Liver (tissue), 9 donors: ENCODE results near the gene PLEKHA3. TPM values are rescaled to one million over a fixed set of nuclear protein-coding genes. Genes with fewer than 3 reads are reported as not detected.
"Not testable (repeated sequence)": the region's sequence is repeated elsewhere in the genome, so short reads cannot be mapped to it uniquely, and the experiment has no call there.

Experiments
- DNase-seq: peaks from one replicate; pipeline ENCODE4 v3.0.0-alpha.2; 2017; ENCODE audit warnings: low spot score
- H3K27ac ChIP-seq, 2 donors: one replicate each; pipeline ENCODE4 v1.7.0; 2013; ENCODE audit warnings: inconsistent platforms in 2 of 2, low read length in 2 of 2, control low read depth in 1 of 2, low read depth in 1 of 2, mild to moderate bottlenecking in 1 of 2
- H3K27me3 ChIP-seq, 4 donors: one replicate each; pipeline versions ENCODE4 v1.6.1 to v1.7.0; 2013; ENCODE audit warnings: low read length in 3 of 4, inconsistent platforms in 1 of 4, mild to moderate bottlenecking in 1 of 4, moderate library complexity in 1 of 4; ENCODE audit not compliant: control insufficient read depth in 4 of 4, insufficient read depth in 4 of 4
- H3K36me3 ChIP-seq, 4 donors: one replicate each; pipeline versions ENCODE4 v1.6.1 to v1.7.0; 2013; ENCODE audit warnings: low read length in 3 of 4, mild to moderate bottlenecking in 3 of 4, low read depth in 1 of 4, moderate library complexity in 1 of 4; ENCODE audit not compliant: control insufficient read depth in 4 of 4, insufficient read depth in 3 of 4
- H3K4me1 ChIP-seq, 4 donors: one replicate each; pipeline versions ENCODE4 v1.6.1 to v1.7.0; 2013; ENCODE audit warnings: low read length in 3 of 4, mild to moderate bottlenecking in 3 of 4, moderate library complexity in 1 of 4; ENCODE audit not compliant: control insufficient read depth in 4 of 4, insufficient read depth in 4 of 4
- H3K4me3 ChIP-seq, 3 donors: one replicate each; pipeline versions ENCODE4 v1.6.1 to v1.7.0; 2013; ENCODE audit warnings: low read length in 3 of 3, control low read depth in 1 of 3, low read depth in 1 of 3, mild to moderate bottlenecking in 1 of 3
- H3K9ac ChIP-seq, 2 donors: one replicate each; pipeline ENCODE4 v1.7.0; 2013; ENCODE audit warnings: low read length in 2 of 2, mild to moderate bottlenecking in 2 of 2, moderate library complexity in 2 of 2, control low read depth in 1 of 2, low read depth in 1 of 2
- H3K9me3 ChIP-seq, 4 donors: one replicate each; pipeline versions ENCODE4 v1.6.1 to v1.7.0; 2013; ENCODE audit warnings: low read length in 3 of 4; ENCODE audit not compliant: control insufficient read depth in 4 of 4
- EGR1 ChIP-seq, 2 donors: IDR thresholded peaks; 2 replicates each; pipeline ENCODE4 v1.6.1; 2016 to 2018; ENCODE audit warnings: antibody characterized with exemption in 2 of 2, low read depth in 2 of 2
- FOXA1 ChIP-seq: IDR thresholded peaks from 2 replicates; pipeline ENCODE4 v1.6.1; 2016; ENCODE audit warnings: antibody characterized with exemption
- FOXA2 ChIP-seq: IDR thresholded peaks from 2 replicates; pipeline ENCODE4 v1.6.1; 2016; ENCODE audit warnings: antibody characterized with exemption
- GABPA ChIP-seq, 2 donors: IDR thresholded peaks in 1 of 2; conservative IDR thresholded peaks in 1 of 2; 2 replicates each; pipeline ENCODE4 v1.6.1; 2016; ENCODE audit warnings: antibody characterized with exemption in 2 of 2, mild to moderate bottlenecking in 1 of 2, moderate library complexity in 1 of 2
- HNF4A ChIP-seq, 2 donors: conservative IDR thresholded peaks; 2 replicates each; pipeline ENCODE4 v1.6.1; 2016; ENCODE audit warnings: antibody characterized with exemption in 2 of 2, mild to moderate bottlenecking in 2 of 2
- HNF4G ChIP-seq: IDR thresholded peaks from 2 replicates; pipeline ENCODE4 v1.6.1; 2016; ENCODE audit warnings: antibody characterized with exemption
- JUND ChIP-seq, 2 donors: IDR thresholded peaks; 2 replicates each; pipeline ENCODE4 v1.6.1; 2016; ENCODE audit warnings: antibody characterized with exemption in 2 of 2
- NR2F2 ChIP-seq: IDR thresholded peaks from 2 replicates; pipeline ENCODE4 v1.6.1; 2016; ENCODE audit warnings: antibody characterized with exemption
- RAD21 ChIP-seq, 2 donors: IDR thresholded peaks; 2 replicates each; pipeline ENCODE4 v1.6.1; 2016; ENCODE audit warnings: antibody characterized with exemption in 2 of 2, mild to moderate bottlenecking in 2 of 2
- RXRA ChIP-seq, 2 donors: IDR thresholded peaks; 2 replicates each; pipeline ENCODE4 v1.6.1; 2017 to 2018; ENCODE audit warnings: antibody characterized with exemption in 2 of 2, mild to moderate bottlenecking in 1 of 2
- SP1 ChIP-seq: IDR thresholded peaks from 2 replicates; pipeline ENCODE4 v1.6.1; 2018; ENCODE audit warnings: antibody characterized with exemption, mild to moderate bottlenecking
- TAF1 ChIP-seq: conservative IDR thresholded peaks from 2 replicates; pipeline ENCODE4 v1.6.1; 2016; ENCODE audit warnings: antibody characterized with exemption, mild to moderate bottlenecking
- YY1 ChIP-seq: IDR thresholded peaks from 2 replicates; pipeline ENCODE4 v1.6.1; 2016; ENCODE audit warnings: antibody characterized with exemption, mild to moderate bottlenecking
- WGBS: extraction: QIAGEN DNeasy Blood & Tissue Kit; methylation state at CpG from one replicate; pipeline ENCODE4 v1.1.7; 2013; 5-methylcytosine and 5-hydroxymethylcytosine counted together
- polyA plus RNA-seq, 2 donors: library from polyadenylated mRNA; stranded (reverse) in 1 of 2; unstranded in 1 of 2; fragments of 200-250 nt in 1 of 2; fragments of >200 nt in 1 of 2; fragmentation: Nextera tagmentation in 1 of 2; extraction: Ambion mirVana in 1 of 2; gene quantifications; one replicate each; pipeline versions ENCODE4 v1.2.1 to v1.2.3, GENCODE V29; 2013 to 2015
- total RNA-seq, 2 donors: library from RNA; depleted of rRNA; stranded (reverse); fragments of >200 nt; gene quantifications; one replicate each; pipeline ENCODE4 v1.2.3, GENCODE V29; 2014
- TF ChIP-seq, protein P1 (sequence below): fragments of 150-350 bp; IDR thresholded peaks from 2 replicates; pipeline ENCODE4 v1.5.1; 2017; ENCODE audit warnings: improper control_type of control experiment, low read depth, low read length; ENCODE audit not compliant: missing input control
- TF ChIP-seq, protein P2 (sequence below): IDR thresholded peaks from 2 replicates; pipeline ENCODE4 v1.6.1; 2016; ENCODE audit warnings: antibody characterized with exemption
- TF ChIP-seq, protein P3 (sequence below): IDR thresholded peaks from 2 replicates; pipeline ENCODE4 v1.6.1; 2016; ENCODE audit warnings: antibody characterized with exemption, mild to moderate bottlenecking
- TF ChIP-seq, protein P4 (sequence below): IDR thresholded peaks from 2 replicates; pipeline ENCODE4 v1.6.1; 2016; ENCODE audit warnings: antibody characterized with exemption
- TF ChIP-seq, protein P5 (sequence below): IDR thresholded peaks from 2 replicates; pipeline ENCODE4 v1.6.1; 2016; ENCODE audit warnings: antibody characterized with exemption
- donor health status: healthy.
- donor health status: healthy.
- donor health status: healthy.
- donor health status: healthy.
- donor health status: healthy.

Gene PLEKHA3
- total and polyA plus RNA-seq, 4 donors: 3.6 to 7.1 (median 6.1) TPM

DNA sequence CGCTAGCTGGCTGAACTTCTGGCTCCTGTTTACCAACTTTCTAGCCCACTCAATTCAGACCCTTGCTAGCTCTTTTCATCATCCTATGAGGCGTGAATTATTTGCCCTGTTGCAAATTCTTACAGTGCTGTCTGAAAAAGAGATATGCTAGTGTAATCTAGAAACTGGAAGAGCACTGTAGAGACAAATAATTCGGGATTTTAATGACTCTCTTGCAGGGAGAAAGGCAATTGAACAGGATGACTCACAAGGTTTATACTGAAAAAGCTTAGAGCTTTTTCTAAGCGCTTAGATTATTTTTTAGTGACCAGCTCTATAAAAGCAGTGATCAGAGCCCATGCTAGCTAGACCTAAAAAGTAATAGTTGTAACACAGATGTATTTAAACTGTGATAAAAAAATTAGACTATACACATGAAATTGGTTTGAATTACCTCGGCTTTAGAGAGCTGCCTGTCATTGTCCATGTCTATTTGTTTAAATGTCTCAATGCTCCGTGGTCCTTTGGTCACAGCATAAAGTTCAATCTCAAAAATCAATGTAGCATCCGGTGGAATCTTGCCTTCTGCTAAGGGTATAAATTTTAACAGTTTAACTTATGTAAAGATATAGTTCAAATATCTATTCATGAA is 10.9 kb upstream of the PLEKHA3 start:
- 40% methylated on average over 7 of the region's 7 CpGs for WGBS
- Histone ChIP-seq H3K27me3 (no peaks in the 10 kb centered on the region), H3K4me1 (peaks cover 3 to 13% (median 8%) of the 10 kb centered on the region in 4 donors), H3K9ac (peak overlapping the region in 1 of 2 donors; percentile 1), H3K9me3 (no peaks in the 10 kb centered on the region), H3K4me3 (peak overlapping the region in 1 of 3 donors; percentile 16), H3K27ac (peak overlapping the region; percentile 51 to 58), H3K36me3 (peaks cover 0 to 4% (median 3%) of the 10 kb centered on the region in 4 donors)
- TF ChIP-seq RAD21 (IDR thresholded peaks at IDR 0.05) (no peak), HNF4A (conservative IDR thresholded peaks at IDR 0.05) (peak; percentile 97 to 98), JUND (IDR thresholded peaks at IDR 0.05) (peak; percentile 75 to 77), HNF4G (peak; percentile 83), TAF1 (no peak), GABPA (IDR thresholded peaks at IDR 0.05 in 1 of 2, conservative IDR thresholded peaks at IDR 0.05 in 1 of 2) (peak in 1 of 2 donors; percentile 60), FOXA2 (peak; percentile 33), YY1 (peak; percentile 70), RXRA (IDR thresholded peaks at IDR 0.05) (peak; percentile 28 to 59), EGR1 (IDR thresholded peaks at IDR 0.05; ENCODE audit: low read depth in 2 of 2) (no peak), NR2F2 (no peak), FOXA1 (no peak), SP1 (peak; percentile 87)
- TF ChIP-seq, protein P1, sequence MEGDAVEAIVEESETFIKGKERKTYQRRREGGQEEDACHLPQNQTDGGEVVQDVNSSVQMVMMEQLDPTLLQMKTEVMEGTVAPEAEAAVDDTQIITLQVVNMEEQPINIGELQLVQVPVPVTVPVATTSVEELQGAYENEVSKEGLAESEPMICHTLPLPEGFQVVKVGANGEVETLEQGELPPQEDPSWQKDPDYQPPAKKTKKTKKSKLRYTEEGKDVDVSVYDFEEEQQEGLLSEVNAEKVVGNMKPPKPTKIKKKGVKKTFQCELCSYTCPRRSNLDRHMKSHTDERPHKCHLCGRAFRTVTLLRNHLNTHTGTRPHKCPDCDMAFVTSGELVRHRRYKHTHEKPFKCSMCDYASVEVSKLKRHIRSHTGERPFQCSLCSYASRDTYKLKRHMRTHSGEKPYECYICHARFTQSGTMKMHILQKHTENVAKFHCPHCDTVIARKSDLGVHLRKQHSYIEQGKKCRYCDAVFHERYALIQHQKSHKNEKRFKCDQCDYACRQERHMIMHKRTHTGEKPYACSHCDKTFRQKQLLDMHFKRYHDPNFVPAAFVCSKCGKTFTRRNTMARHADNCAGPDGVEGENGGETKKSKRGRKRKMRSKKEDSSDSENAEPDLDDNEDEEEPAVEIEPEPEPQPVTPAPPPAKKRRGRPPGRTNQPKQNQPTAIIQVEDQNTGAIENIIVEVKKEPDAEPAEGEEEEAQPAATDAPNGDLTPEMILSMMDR: no peak
- TF ChIP-seq, protein P2, sequence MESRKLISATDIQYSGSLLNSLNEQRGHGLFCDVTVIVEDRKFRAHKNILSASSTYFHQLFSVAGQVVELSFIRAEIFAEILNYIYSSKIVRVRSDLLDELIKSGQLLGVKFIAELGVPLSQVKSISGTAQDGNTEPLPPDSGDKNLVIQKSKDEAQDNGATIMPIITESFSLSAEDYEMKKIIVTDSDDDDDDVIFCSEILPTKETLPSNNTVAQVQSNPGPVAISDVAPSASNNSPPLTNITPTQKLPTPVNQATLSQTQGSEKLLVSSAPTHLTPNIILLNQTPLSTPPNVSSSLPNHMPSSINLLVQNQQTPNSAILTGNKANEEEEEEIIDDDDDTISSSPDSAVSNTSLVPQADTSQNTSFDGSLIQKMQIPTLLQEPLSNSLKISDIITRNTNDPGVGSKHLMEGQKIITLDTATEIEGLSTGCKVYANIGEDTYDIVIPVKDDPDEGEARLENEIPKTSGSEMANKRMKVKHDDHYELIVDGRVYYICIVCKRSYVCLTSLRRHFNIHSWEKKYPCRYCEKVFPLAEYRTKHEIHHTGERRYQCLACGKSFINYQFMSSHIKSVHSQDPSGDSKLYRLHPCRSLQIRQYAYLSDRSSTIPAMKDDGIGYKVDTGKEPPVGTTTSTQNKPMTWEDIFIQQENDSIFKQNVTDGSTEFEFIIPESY: peak; percentile 53
- TF ChIP-seq, protein P3, sequence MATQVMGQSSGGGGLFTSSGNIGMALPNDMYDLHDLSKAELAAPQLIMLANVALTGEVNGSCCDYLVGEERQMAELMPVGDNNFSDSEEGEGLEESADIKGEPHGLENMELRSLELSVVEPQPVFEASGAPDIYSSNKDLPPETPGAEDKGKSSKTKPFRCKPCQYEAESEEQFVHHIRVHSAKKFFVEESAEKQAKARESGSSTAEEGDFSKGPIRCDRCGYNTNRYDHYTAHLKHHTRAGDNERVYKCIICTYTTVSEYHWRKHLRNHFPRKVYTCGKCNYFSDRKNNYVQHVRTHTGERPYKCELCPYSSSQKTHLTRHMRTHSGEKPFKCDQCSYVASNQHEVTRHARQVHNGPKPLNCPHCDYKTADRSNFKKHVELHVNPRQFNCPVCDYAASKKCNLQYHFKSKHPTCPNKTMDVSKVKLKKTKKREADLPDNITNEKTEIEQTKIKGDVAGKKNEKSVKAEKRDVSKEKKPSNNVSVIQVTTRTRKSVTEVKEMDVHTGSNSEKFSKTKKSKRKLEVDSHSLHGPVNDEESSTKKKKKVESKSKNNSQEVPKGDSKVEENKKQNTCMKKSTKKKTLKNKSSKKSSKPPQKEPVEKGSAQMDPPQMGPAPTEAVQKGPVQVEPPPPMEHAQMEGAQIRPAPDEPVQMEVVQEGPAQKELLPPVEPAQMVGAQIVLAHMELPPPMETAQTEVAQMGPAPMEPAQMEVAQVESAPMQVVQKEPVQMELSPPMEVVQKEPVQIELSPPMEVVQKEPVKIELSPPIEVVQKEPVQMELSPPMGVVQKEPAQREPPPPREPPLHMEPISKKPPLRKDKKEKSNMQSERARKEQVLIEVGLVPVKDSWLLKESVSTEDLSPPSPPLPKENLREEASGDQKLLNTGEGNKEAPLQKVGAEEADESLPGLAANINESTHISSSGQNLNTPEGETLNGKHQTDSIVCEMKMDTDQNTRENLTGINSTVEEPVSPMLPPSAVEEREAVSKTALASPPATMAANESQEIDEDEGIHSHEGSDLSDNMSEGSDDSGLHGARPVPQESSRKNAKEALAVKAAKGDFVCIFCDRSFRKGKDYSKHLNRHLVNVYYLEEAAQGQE: peak; percentile 39
- TF ChIP-seq, protein P4, sequence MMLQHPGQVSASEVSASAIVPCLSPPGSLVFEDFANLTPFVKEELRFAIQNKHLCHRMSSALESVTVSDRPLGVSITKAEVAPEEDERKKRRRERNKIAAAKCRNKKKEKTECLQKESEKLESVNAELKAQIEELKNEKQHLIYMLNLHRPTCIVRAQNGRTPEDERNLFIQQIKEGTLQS: peak; percentile 47
- TF ChIP-seq, protein P5, sequence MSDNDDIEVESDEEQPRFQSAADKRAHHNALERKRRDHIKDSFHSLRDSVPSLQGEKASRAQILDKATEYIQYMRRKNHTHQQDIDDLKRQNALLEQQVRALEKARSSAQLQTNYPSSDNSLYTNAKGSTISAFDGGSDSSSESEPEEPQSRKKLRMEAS: peak; percentile 32
- DNase-seq: no peak

DNA sequence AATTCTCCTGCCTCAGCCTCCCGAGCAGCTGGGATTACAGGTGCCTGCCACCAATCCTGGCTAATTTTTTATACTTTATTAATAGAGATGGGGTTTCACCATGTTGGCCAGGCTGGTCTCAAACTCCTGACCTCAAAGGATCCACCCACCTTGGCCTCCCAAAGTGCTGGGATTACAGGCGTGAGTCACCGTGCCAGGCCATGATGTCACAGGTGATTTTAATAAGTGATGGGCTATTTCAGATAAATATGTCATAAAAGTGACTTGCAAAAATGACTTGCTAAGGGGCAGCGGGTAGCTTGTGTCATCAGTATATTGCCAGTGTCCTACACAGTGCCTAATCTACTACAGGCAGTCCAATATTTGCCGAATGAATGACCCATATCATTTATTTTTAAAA is 8.9 kb upstream of the PLEKHA3 start:
- H3K4me1 ChIP-seq: peaks cover 3 to 13% (median 8%) of the 10 kb centered on the region in 4 donors
- WGBS: 95% methylated on average over 5 of the region's 5 CpGs
- not testable (repeated sequence) for DNase-seq, H3K4me3 ChIP-seq, H3K9me3 ChIP-seq, H3K36me3 ChIP-seq, H3K27ac ChIP-seq, H3K9ac ChIP-seq, H3K27me3 ChIP-seq
